Activated CD8-positive, alpha-beta T cell treated with anti-CD3 and anti-CD28 coated beads for 36 hours (primary cell): ENCODE measurements around the gene SLC7A6OS. TPM values are rescaled to one million over a fixed set of nuclear protein-coding genes. Genes with fewer than 3 reads are reported as not detected.

Experiments used
- ATAC-seq: fragments of 200-7000 bp; cut with Tn5 transposase; one replicate; pipeline ENCODE4 v1.10.0; 2021; ENCODE audit warnings: mild to moderate bottlenecking, moderate library complexity
- CTCF ChIA-PET: fragments of 350-600 bp; sonication (Branson Sonifier 250); formaldehyde crosslinking; loops from one replicate; lab custom pipeline; 2021; ENCODE audit warnings: antibody characterized with exemption; lab: Charles Lee
- POLR2A ChIA-PET: fragments of 350-600 bp; sonication (Branson Sonifier 250); formaldehyde crosslinking; loops from one replicate; lab custom pipeline; 2021; ENCODE audit warnings: antibody characterized with exemption; lab: Charles Lee
- DNase-seq: peaks from one replicate; pipeline ENCODE4 v3.0.0-alpha.2; 2020
- H3K27ac Mint-ChIP-seq: one replicate; pipeline ENCODE4 v1.8.0; 2021; ENCODE audit warnings: mild to moderate bottlenecking, mixed read lengths
- H3K27me3 Mint-ChIP-seq: one replicate; pipeline ENCODE4 v1.8.0; 2021; ENCODE audit warnings: mixed read lengths
- H3K36me3 Mint-ChIP-seq: one replicate; pipeline ENCODE4 v1.8.0; 2021; ENCODE audit warnings: low read depth, mixed read lengths
- H3K4me1 Mint-ChIP-seq: one replicate; pipeline ENCODE4 v1.8.0; 2021; ENCODE audit warnings: low read depth, mixed read lengths
- H3K4me3 Mint-ChIP-seq: one replicate; pipeline ENCODE4 v1.8.0; 2021; ENCODE audit warnings: mild to moderate bottlenecking, moderate library complexity, mixed read lengths
- H3K9me3 Mint-ChIP-seq: one replicate; pipeline ENCODE4 v1.8.0; 2021; ENCODE audit warnings: mixed read lengths
- CTCF ChIP-seq: fragments of 200-600 bp; IDR thresholded peaks from one replicate; pipeline ENCODE4 v1.8.0; 2022; ENCODE audit warnings: antibody characterized with exemption, mild to moderate bottlenecking
- intact Hi-C: fragments of 100-400 bp; cut with micrococcal nuclease; formaldehyde crosslinking; loops from one replicate; pipeline ENCODE4 v1.10.0; 2022
- total RNA-seq, 2 experiments: library from RNA; stranded (reverse); gene quantifications; one replicate each; pipeline ENCODE4 v1.2.3, GENCODE V29; 2021

SLC7A6OS gene
- total RNA-seq, 2 experiments from 2014 or later = 20.2 to 23.1 TPM

GRCh38 chr16:68279726-68280558 lies 30.8 kb downstream of the SLC7A6OS start:
- CTCF ChIA-PET = interaction anchor here (1.0 to 18.9 kb wide), 7 partner anchors 8 to 49 kb away, joined by 3 to 260 read pairs (median 4); partner anchors contain the start of gene SLC7A6
- Mint-ChIP-seq H3K9me3 (no peaks in the 10 kb centered on the region), H3K27me3 (no peaks in the 10 kb centered on the region), H3K27ac (peak overlapping the region; percentile 60), H3K36me3 (peaks cover 58% of the 10 kb centered on the region), H3K4me3 (no peak overlapping the region), H3K4me1 (peaks cover 71% of the 10 kb centered on the region)
- POLR2A ChIA-PET = interaction anchor here (1.0 to 2.0 kb wide), 6 partner anchors 10 to 16 kb away, joined by 4 to 14 read pairs (median 7); partner anchors contain the start of gene SLC7A6
- intact Hi-C loops = no loop called here
- DNase-seq (no peak), ATAC-seq (no peak)
- no peak for TF ChIP-seq CTCF

GRCh38 chr16:68276223-68276622 lies 34.5 kb downstream of the SLC7A6OS start:
- DNase-seq (no peak), ATAC-seq (no peak)
- no peaks in the 10 kb centered on the region for H3K9me3 Mint-ChIP-seq
- TF ChIP-seq CTCF = no peak
- H3K36me3 Mint-ChIP-seq = peaks cover 57% of the 10 kb centered on the region
- H3K27ac Mint-ChIP-seq = peak overlapping the region; percentile 96
- no peaks in the 10 kb centered on the region for H3K27me3 Mint-ChIP-seq
- CTCF ChIA-PET = interaction anchor here (0.7 to 8.5 kb wide), 6 partner anchors 8 to 41 kb away, joined by 3 to 97 read pairs (median 6); partner anchors contain the start of gene SLC7A6
- intact Hi-C loops = no loop called here
- POLR2A ChIA-PET = interaction anchor here (0.6 to 5.9 kb wide), 6 partner anchors 12 to 80 kb away, joined by 3 to 42 read pairs (median 3); partner anchors contain the start of gene SLC7A6
- H3K4me3 Mint-ChIP-seq = peak overlapping the region; percentile 3
- H3K4me1 Mint-ChIP-seq = peaks cover 70% of the 10 kb centered on the region

GRCh38 chr16:68275611-68276191 lies 35.0 kb downstream of the SLC7A6OS start:
- CTCF ChIA-PET = interaction anchor here (1.4 to 8.5 kb wide), 5 partner anchors 9 to 24 kb away, joined by 4 to 97 read pairs (median 6); partner anchors contain the start of gene SLC7A6
- intact Hi-C loops = no loop called here
- DNase-seq (peak; percentile 59), ATAC-seq (peak; percentile 71)
- peaks cover 70% of the 10 kb centered on the region for H3K4me1 Mint-ChIP-seq
- H3K27ac Mint-ChIP-seq = peak overlapping the region; percentile 96
- H3K27me3 Mint-ChIP-seq = no peaks in the 10 kb centered on the region
- peak overlapping the region; percentile 3 for H3K4me3 Mint-ChIP-seq
- POLR2A ChIA-PET = interaction anchor here (0.6 to 5.9 kb wide), 6 partner anchors 12 to 80 kb away, joined by 3 to 42 read pairs (median 3); partner anchors contain the start of gene SLC7A6
- H3K9me3 Mint-ChIP-seq = no peaks in the 10 kb centered on the region
- no peak for TF ChIP-seq CTCF
- peaks cover 57% of the 10 kb centered on the region for H3K36me3 Mint-ChIP-seq

- Mint-ChIP-seq H3K4me3 (no peak overlapping the region), H3K27ac (peak overlapping the region; percentile 96), H3K4me1 (peaks cover 75% of the 10 kb centered on the region), H3K9me3 (no peaks in the 10 kb centered on the region), H3K27me3 (no peaks in the 10 kb centered on the region), H3K36me3 (peaks cover 54% of the 10 kb centered on the region)
- TF ChIP-seq CTCF = no peak
- POLR2A ChIA-PET = interaction anchor here (0.7 to 5.9 kb wide), 8 partner anchors 10 to 255 kb away, joined by 3 to 42 read pairs (median 4); partner anchors contain the start of gene SLC7A6
- intact Hi-C loops = no loop called here
- ATAC-seq (no peak), DNase-seq (no peak)
- CTCF ChIA-PET = interaction anchor here (1.3 to 8.5 kb wide), 3 partner anchors 10 to 55 kb away, joined by 6 to 97 read pairs (median 43); partner anchors contain the start of gene SLC7A6
Observed at GRCh38 chr16:68274441-68274840, 36.3 kb downstream of the SLC7A6OS start.
